Sigmoid colon (tissue), 4 donors: ENCODE measurements around the gene AGBL2.

ENCODE experiments used
- CTCF ChIP-seq, 4 experiments: fragments of 450-650 bp in 3 of 4; fragments of 200-600 bp in 1 of 4; IDR thresholded peaks; one replicate each; pipeline ENCODE4 v1.5.1; 2016 to 2019; ENCODE audit warnings: antibody characterized with exemption in 4 of 4, mild to moderate bottlenecking in 3 of 4, moderate library complexity in 2 of 4
- EP300 ChIP-seq, 4 donors: sonication (generic); formaldehyde crosslinking; IDR thresholded peaks; one replicate each; pipeline ENCODE4 v1.6.1; 2017; ENCODE audit warnings: antibody characterized with exemption in 4 of 4
- POLR2A ChIP-seq, 2 donors: fragments of 450-650 bp; IDR thresholded peaks; one replicate each; pipeline ENCODE4 v1.6.1; 2016; ENCODE audit warnings: antibody characterized with exemption in 2 of 2, mild to moderate bottlenecking in 2 of 2, moderate library complexity in 2 of 2
- POLR2AphosphoS5 ChIP-seq, 4 donors: sonication (generic); formaldehyde crosslinking; IDR thresholded peaks; one replicate each; pipeline ENCODE4 v1.6.1; 2017; ENCODE audit warnings: antibody characterized with exemption in 4 of 4

- TF ChIP-seq CTCF (IDR thresholded peaks at IDR 0.05), result no peak
- TF ChIP-seq EP300 (IDR thresholded peaks at IDR 0.05), result no peak
- no peak for TF ChIP-seq POLR2AphosphoS5 (IDR thresholded peaks at IDR 0.05)
- TF ChIP-seq POLR2A (IDR thresholded peaks at IDR 0.05), result no peak
Observed at GRCh38 chr11:47626234-47626633, 88.9 kb downstream of the AGBL2 start.
